ENCODE results near the gene GRM4.

- no peak for TF ChIP-seq ZNF644 (tag; IDR thresholded peaks at IDR 0.05; ENCODE audit: low read depth)
- no peak for TF ChIP-seq NFRKB (IDR thresholded peaks at IDR 0.05; ENCODE audit: low read depth)
- no peak for TF ChIP-seq POLR2A (conservative IDR thresholded peaks at IDR 0.05)
- TF ChIP-seq, protein P1, sequence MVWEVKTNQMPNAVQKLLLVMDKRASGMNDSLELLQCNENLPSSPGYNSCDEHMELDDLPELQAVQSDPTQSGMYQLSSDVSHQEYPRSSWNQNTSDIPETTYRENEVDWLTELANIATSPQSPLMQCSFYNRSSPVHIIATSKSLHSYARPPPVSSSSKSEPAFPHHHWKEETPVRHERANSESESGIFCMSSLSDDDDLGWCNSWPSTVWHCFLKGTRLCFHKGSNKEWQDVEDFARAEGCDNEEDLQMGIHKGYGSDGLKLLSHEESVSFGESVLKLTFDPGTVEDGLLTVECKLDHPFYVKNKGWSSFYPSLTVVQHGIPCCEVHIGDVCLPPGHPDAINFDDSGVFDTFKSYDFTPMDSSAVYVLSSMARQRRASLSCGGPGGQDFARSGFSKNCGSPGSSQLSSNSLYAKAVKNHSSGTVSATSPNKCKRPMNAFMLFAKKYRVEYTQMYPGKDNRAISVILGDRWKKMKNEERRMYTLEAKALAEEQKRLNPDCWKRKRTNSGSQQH (CRISPR knock-in tag; IDR thresholded peaks at IDR 0.05), result no peak
- no peak for TF ChIP-seq GABPB1 (CRISPR knock-in tag; IDR thresholded peaks at IDR 0.05)
- TF ChIP-seq, protein P2, sequence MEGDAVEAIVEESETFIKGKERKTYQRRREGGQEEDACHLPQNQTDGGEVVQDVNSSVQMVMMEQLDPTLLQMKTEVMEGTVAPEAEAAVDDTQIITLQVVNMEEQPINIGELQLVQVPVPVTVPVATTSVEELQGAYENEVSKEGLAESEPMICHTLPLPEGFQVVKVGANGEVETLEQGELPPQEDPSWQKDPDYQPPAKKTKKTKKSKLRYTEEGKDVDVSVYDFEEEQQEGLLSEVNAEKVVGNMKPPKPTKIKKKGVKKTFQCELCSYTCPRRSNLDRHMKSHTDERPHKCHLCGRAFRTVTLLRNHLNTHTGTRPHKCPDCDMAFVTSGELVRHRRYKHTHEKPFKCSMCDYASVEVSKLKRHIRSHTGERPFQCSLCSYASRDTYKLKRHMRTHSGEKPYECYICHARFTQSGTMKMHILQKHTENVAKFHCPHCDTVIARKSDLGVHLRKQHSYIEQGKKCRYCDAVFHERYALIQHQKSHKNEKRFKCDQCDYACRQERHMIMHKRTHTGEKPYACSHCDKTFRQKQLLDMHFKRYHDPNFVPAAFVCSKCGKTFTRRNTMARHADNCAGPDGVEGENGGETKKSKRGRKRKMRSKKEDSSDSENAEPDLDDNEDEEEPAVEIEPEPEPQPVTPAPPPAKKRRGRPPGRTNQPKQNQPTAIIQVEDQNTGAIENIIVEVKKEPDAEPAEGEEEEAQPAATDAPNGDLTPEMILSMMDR (IDR thresholded peaks at IDR 0.05 in 2 of 3, conservative IDR thresholded peaks at IDR 0.05 in 1 of 3; ENCODE audit: insufficient read depth in 2 of 3, low read depth in 1 of 3, low read length in 3 of 3), result peak; percentile 90 to 96 (median 93)
- TF ChIP-seq KDM4B (IDR thresholded peaks at IDR 0.05; ENCODE audit: borderline replicate concordance in 2 of 2, low read depth in 1 of 2), result no peak
- TF ChIP-seq U2AF1 (optimal IDR thresholded peaks at IDR 0.05; ENCODE audit: low read depth, low read length), result no peak
- no peak for TF ChIP-seq TBL1XR1 (IDR thresholded peaks at IDR 0.05; ENCODE audit: low read length in 2 of 2)
- no peak for TF ChIP-seq ZFX (CRISPR knock-in tag; IDR thresholded peaks at IDR 0.05)
Measured at GRCh38 chr6:34055223-34055933, 90.5 kb downstream of the GRM4 start.
